Neural crest cell (in vitro differentiated cells): Measurements from ENCODE around the gene ZBTB8OS. TPM values are rescaled to one million over a fixed set of nuclear protein-coding genes. Genes with fewer than 3 reads are reported as not detected.
"Not testable (repeated sequence)": the region's sequence is repeated elsewhere in the genome, so short reads cannot be mapped to it uniquely, and the experiment has no call there.

Experiments used
- DNase-seq: peaks from one replicate; pipeline ENCODE4 v3.0.0; 2021; ENCODE audit warnings: low read depth, mixed read lengths, low spot score
- H3K27ac Mint-ChIP-seq: one replicate; pipeline ENCODE4 v1.8.0; 2021; ENCODE audit warnings: mild to moderate bottlenecking, mixed read lengths; ENCODE audit not compliant: unreplicated experiment
- H3K27me3 Mint-ChIP-seq: 2 replicates; pipeline ENCODE4 v1.8.0; 2021; ENCODE audit warnings: low read depth, mild to moderate bottlenecking, mixed read lengths
- H3K36me3 Mint-ChIP-seq: 2 replicates; pipeline ENCODE4 v1.8.0; 2021; ENCODE audit warnings: low read depth, mild to moderate bottlenecking, mixed read lengths
- H3K4me1 Mint-ChIP-seq: 2 replicates; pipeline ENCODE4 v1.8.0; 2021; ENCODE audit warnings: mixed read lengths
- H3K4me3 Mint-ChIP-seq: one replicate; pipeline ENCODE4 v1.8.0; 2021; ENCODE audit warnings: mild to moderate bottlenecking, mixed read lengths
- H3K9me3 Mint-ChIP-seq: 2 replicates; pipeline ENCODE4 v1.8.0; 2021; ENCODE audit warnings: mixed read lengths
- CTCF ChIP-seq: fragments of 200-600 bp; sonication (generic); conservative IDR thresholded peaks from 2 replicates; pipeline ENCODE4 v1.5.0; 2021; ENCODE audit warnings: antibody characterized with exemption, mild to moderate bottlenecking
- total RNA-seq: library from RNA; stranded (reverse); gene quantifications from 2 replicates; pipeline ENCODE4 v1.2.1, GENCODE V29; 2021

ZBTB8OS gene
- total RNA-seq, 1 donor from 2014 or later = 49.1 TPM

GRCh38 chr1:32635508-32636277 lies 14.7 kb downstream of the ZBTB8OS start:
- Mint-ChIP-seq H3K4me1 (peaks cover 21% of the 10 kb centered on the region), H3K27me3 (no peaks in the 10 kb centered on the region), H3K4me3 (no peak overlapping the region), H3K9me3 (no peaks in the 10 kb centered on the region), H3K36me3 (peaks cover 8% of the 10 kb centered on the region), H3K27ac (no peak overlapping the region)
- DNase-seq = no peak
- TF ChIP-seq CTCF = no peak

GRCh38 chr1:32632829-32633228 lies 17.5 kb downstream of the ZBTB8OS start:
- Mint-ChIP-seq H3K27ac (no peak overlapping the region), H3K27me3 (no peaks in the 10 kb centered on the region), H3K4me1 (peaks cover 21% of the 10 kb centered on the region), H3K4me3 (no peak overlapping the region), H3K36me3 (peaks cover 8% of the 10 kb centered on the region), H3K9me3 (no peaks in the 10 kb centered on the region)
- DNase-seq = no peak
- no peak for TF ChIP-seq CTCF

- H3K27me3 Mint-ChIP-seq, H3K27ac Mint-ChIP-seq, H3K9me3 Mint-ChIP-seq, DNase-seq, H3K4me3 Mint-ChIP-seq, H3K4me1 Mint-ChIP-seq, H3K36me3 Mint-ChIP-seq: not testable (repeated sequence)
These were observed 20.2 kb downstream of the ZBTB8OS start for GRCh38 chr1:32630173-32630572.

- DNase-seq = no peak
- no peaks in the 10 kb centered on the region for H3K4me1 Mint-ChIP-seq
- no peak for TF ChIP-seq CTCF
- no peaks in the 10 kb centered on the region for H3K9me3 Mint-ChIP-seq
- no peak overlapping the region for H3K4me3 Mint-ChIP-seq
- no peaks in the 10 kb centered on the region for H3K27me3 Mint-ChIP-seq
- H3K27ac Mint-ChIP-seq = no peak overlapping the region
- H3K36me3 Mint-ChIP-seq = peaks cover 8% of the 10 kb centered on the region
These were observed 22.7 kb downstream of the ZBTB8OS start for GRCh38 chr1:32627596-32628162.

- Mint-ChIP-seq H3K4me1 (no peaks in the 10 kb centered on the region), H3K27me3 (no peaks in the 10 kb centered on the region), H3K9me3 (no peaks in the 10 kb centered on the region), H3K36me3 (peaks cover 11% of the 10 kb centered on the region), H3K27ac (no peak overlapping the region), H3K4me3 (no peak overlapping the region)
- DNase-seq = no peak
- no peak for TF ChIP-seq CTCF
These were observed 24.2 kb downstream of the ZBTB8OS start for GRCh38 chr1:32626176-32626575.

GRCh38 chr1:32623775-32624174 lies 26.6 kb downstream of the ZBTB8OS start:
- no peak overlapping the region for H3K27ac Mint-ChIP-seq
- H3K4me3 Mint-ChIP-seq = no peak overlapping the region
- no peak for DNase-seq
- no peaks in the 10 kb centered on the region for H3K4me1 Mint-ChIP-seq
- TF ChIP-seq CTCF = no peak
- no peaks in the 10 kb centered on the region for H3K27me3 Mint-ChIP-seq
- H3K9me3 Mint-ChIP-seq = no peaks in the 10 kb centered on the region
- H3K36me3 Mint-ChIP-seq = peaks cover 16% of the 10 kb centered on the region
